Panc1 (cell line): Measurements from ENCODE around the gene SDHAF1.

Source experiments
- CTCF ChIP-seq: fragments of 450-650 bp; IDR thresholded peaks from 2 replicates; pipeline ENCODE4 v1.5.1; 2017; ENCODE audit warnings: mild to moderate bottlenecking
- POLR2AphosphoS5 ChIP-seq: IDR thresholded peaks from 2 replicates; pipeline ENCODE4 v1.6.1; 2012; ENCODE audit warnings: mild to moderate bottlenecking, low read depth, low read length, moderate library complexity
- REST ChIP-seq, 2 experiments: IDR thresholded peaks; 2 replicates each; pipeline ENCODE4 v1.6.1; 2011 to 2012; ENCODE audit warnings: low read depth in 2 of 2, control low read depth in 1 of 2, low read length in 1 of 2, mild to moderate bottlenecking in 1 of 2, moderate library complexity in 1 of 2; ENCODE audit not compliant: insufficient read depth in 1 of 2
- SIN3A ChIP-seq: IDR thresholded peaks from 2 replicates; pipeline ENCODE4 v1.6.1; 2012; ENCODE audit warnings: low read depth, mild to moderate bottlenecking, low read length, moderate library complexity, borderline replicate concordance; ENCODE audit not compliant: insufficient read depth
- TCF7L2 ChIP-seq: IDR thresholded peaks from 2 replicates; pipeline ENCODE4 v1.6.1; 2011; ENCODE audit warnings: mild to moderate bottlenecking, low read depth, low read length, inconsistent platforms

- no peak for TF ChIP-seq CTCF
- no peak for TF ChIP-seq POLR2AphosphoS5
- no peak for TF ChIP-seq REST (IDR thresholded peaks at IDR 0.05; ENCODE audit: insufficient read depth in 1 of 2, low read depth in 2 of 2, low read length in 1 of 2)
- TF ChIP-seq TCF7L2, result no peak
- no peak for TF ChIP-seq SIN3A
These were observed 28.4 kb downstream of the SDHAF1 start for GRCh38 chr19:36023432-36023831.
